ENCODE measurements around the gene IMPA2.

Gene IMPA2

GRCh38 chr18:11996907-11997306 is 15.6 kb downstream of the IMPA2 start:
- DNase-seq (ENCODE audit: low read depth) = no peak
- no peak overlapping the region for H3K4me3 ChIP-seq (ENCODE audit: control insufficient read depth, low read depth, low read length)
- TF ChIP-seq CTCF (IDR thresholded peaks at IDR 0.05; ENCODE audit: control insufficient read depth, insufficient read depth, low read depth, low read length, missing control alignments) = no peak

- no peak overlapping the region for H3K4me3 ChIP-seq (ENCODE audit: control insufficient read depth, low read depth, low read length)
- DNase-seq (ENCODE audit: low read depth) = no peak
- TF ChIP-seq CTCF (IDR thresholded peaks at IDR 0.05; ENCODE audit: control insufficient read depth, insufficient read depth, low read depth, low read length, missing control alignments) = no peak
Measured at GRCh38 chr18:11997466-11997865, 16.2 kb downstream of the IMPA2 start.

- H3K4me3 ChIP-seq (ENCODE audit: control insufficient read depth, low read depth, low read length) = no peak overlapping the region
- TF ChIP-seq CTCF (IDR thresholded peaks at IDR 0.05; ENCODE audit: control insufficient read depth, insufficient read depth, low read depth, low read length, missing control alignments) = no peak
- DNase-seq (ENCODE audit: low read depth) = no peak
Measured at GRCh38 chr18:11998193-11998592, 16.9 kb downstream of the IMPA2 start.

GRCh38 chr18:11999429-11999828 is 18.1 kb downstream of the IMPA2 start:
- TF ChIP-seq CTCF (IDR thresholded peaks at IDR 0.05; ENCODE audit: control insufficient read depth, insufficient read depth, low read depth, low read length, missing control alignments) = no peak
- H3K4me3 ChIP-seq (ENCODE audit: control insufficient read depth, low read depth, low read length) = no peak overlapping the region
- DNase-seq (ENCODE audit: low read depth) = no peak

- no peak for TF ChIP-seq CTCF (IDR thresholded peaks at IDR 0.05; ENCODE audit: control insufficient read depth, insufficient read depth, low read depth, low read length, missing control alignments)
Measured at GRCh38 chr18:12000072-12000659, 18.9 kb downstream of the IMPA2 start.

GRCh38 chr18:12001421-12001820 is 20.1 kb downstream of the IMPA2 start:
- DNase-seq (ENCODE audit: low read depth) = no peak
- no peak for TF ChIP-seq CTCF (IDR thresholded peaks at IDR 0.05; ENCODE audit: control insufficient read depth, insufficient read depth, low read depth, low read length, missing control alignments)

More at GRCh38 chr18:12000072-12000659, 18.9 kb downstream of the IMPA2 start:
- DNase-seq (ENCODE audit: low read depth) = no peak
- no peak overlapping the region for H3K4me3 ChIP-seq (ENCODE audit: control insufficient read depth, low read depth, low read length)

GRCh38 chr18:12003894-12004293 is 22.6 kb downstream of the IMPA2 start:
- no peak overlapping the region for H3K4me3 ChIP-seq (ENCODE audit: control insufficient read depth, low read depth, low read length)
- DNase-seq (ENCODE audit: low read depth) = no peak

More at GRCh38 chr18:12001421-12001820, 20.1 kb downstream of the IMPA2 start:
- no peak overlapping the region for H3K4me3 ChIP-seq (ENCODE audit: control insufficient read depth, low read depth, low read length)

More at GRCh38 chr18:12003894-12004293, 22.6 kb downstream of the IMPA2 start:
- TF ChIP-seq CTCF (IDR thresholded peaks at IDR 0.05; ENCODE audit: control insufficient read depth, insufficient read depth, low read depth, low read length, missing control alignments) = no peak
